SK-N-SH treated with all-trans-retinoic acid at 6 μM for 48 hours (cell line): ENCODE results near the gene ATP2B3.

Source experiments
- ATAC-seq: fragments of 200-7000 bp; cut with Tn5 transposase; 3 replicates; pipeline ENCODE4 v1.9.1; 2020; ENCODE audit warnings: mild to moderate bottlenecking, moderate library complexity
- BACH2 ChIP-seq: fragments of 250-450 bp; sonication (Bioruptor Pico); IDR thresholded peaks from 2 replicates; pipeline ENCODE4 v1.9.0; 2021; ENCODE audit warnings: mild to moderate bottlenecking, borderline replicate concordance
- CREB5 ChIP-seq: fragments of 250-450 bp; sonication (Bioruptor Pico); IDR thresholded peaks from 2 replicates; pipeline ENCODE4 v1.5.1; 2020; ENCODE audit warnings: low read depth, mild to moderate bottlenecking, moderate library complexity
- CSDC2 ChIP-seq: fragments of 250-450 bp; sonication (Bioruptor Pico); IDR thresholded peaks from 2 replicates; pipeline ENCODE4 v1.5.0; 2020; ENCODE audit warnings: mild to moderate bottlenecking, moderate library complexity
- CSRNP3 ChIP-seq: fragments of 250-450 bp; sonication (Bioruptor Pico); IDR thresholded peaks from 2 replicates; pipeline ENCODE4 v1.5.1; 2021; ENCODE audit warnings: mild to moderate bottlenecking, moderate library complexity
- ESRRG ChIP-seq: fragments of 250-450 bp; sonication (Bioruptor Pico); IDR thresholded peaks from 2 replicates; pipeline ENCODE4 v1.6.1; 2021; ENCODE audit warnings: mild to moderate bottlenecking
- GLIS3 ChIP-seq: fragments of 250-450 bp; sonication (Bioruptor Pico); IDR thresholded peaks from 2 replicates; pipeline ENCODE4 v1.5.0; 2020; ENCODE audit warnings: mild to moderate bottlenecking, moderate library complexity
- ISL1 ChIP-seq: fragments of 250-450 bp; sonication (Bioruptor Pico); IDR thresholded peaks from 2 replicates; pipeline ENCODE4 v2.1.2; 2022; ENCODE audit warnings: mild to moderate bottlenecking, moderate library complexity
- OSR1 ChIP-seq: fragments of 250-450 bp; sonication (Bioruptor Pico); IDR thresholded peaks from 2 replicates; pipeline ENCODE4 v1.8.0; 2022; ENCODE audit warnings: moderate library complexity, mild to moderate bottlenecking, inconsistent platforms
- PATZ1 ChIP-seq: fragments of 250-450 bp; sonication (Bioruptor Pico); IDR thresholded peaks from 2 replicates; pipeline ENCODE4 v1.8.0; 2020; ENCODE audit warnings: mild to moderate bottlenecking, moderate library complexity, borderline replicate concordance
- PPARA ChIP-seq: fragments of 250-450 bp; sonication (Bioruptor Pico); IDR thresholded peaks from 2 replicates; pipeline ENCODE4 v1.5.0; 2020; ENCODE audit warnings: mild to moderate bottlenecking, borderline replicate concordance
- RARB ChIP-seq: fragments of 250-450 bp; sonication (Bioruptor Pico); IDR thresholded peaks from 2 replicates; pipeline ENCODE4 v1.8.0; 2021; ENCODE audit warnings: mild to moderate bottlenecking, moderate library complexity
- SNAI2 ChIP-seq: fragments of 250-450 bp; sonication (Bioruptor Pico); IDR thresholded peaks from 2 replicates; pipeline ENCODE4 v1.5.0; 2020; ENCODE audit warnings: mild to moderate bottlenecking, moderate library complexity
- TCF4 ChIP-seq: fragments of 250-450 bp; sonication (Bioruptor Pico); IDR thresholded peaks from 2 replicates; pipeline ENCODE4 v1.8.0; 2021; ENCODE audit warnings: mild to moderate bottlenecking, moderate library complexity, borderline replicate concordance
- TOX ChIP-seq: fragments of 250-450 bp; sonication (Bioruptor Pico); IDR thresholded peaks from 2 replicates; pipeline ENCODE4 v1.8.0; 2021; ENCODE audit warnings: mild to moderate bottlenecking, moderate library complexity, borderline replicate concordance
- TSHZ2 ChIP-seq: fragments of 250-450 bp; sonication (Bioruptor Pico); IDR thresholded peaks from 2 replicates; pipeline ENCODE4 v1.5.0; 2020; ENCODE audit warnings: mild to moderate bottlenecking, moderate library complexity
- ZC3H10 ChIP-seq: fragments of 250-450 bp; sonication (Bioruptor Pico); IDR thresholded peaks from 2 replicates; pipeline ENCODE4 v1.5.1; 2021; ENCODE audit warnings: mild to moderate bottlenecking, moderate library complexity
- ZFP3 ChIP-seq: fragments of 250-450 bp; sonication (Bioruptor Pico); IDR thresholded peaks from 2 replicates; pipeline ENCODE4 v1.5.0; 2020; ENCODE audit warnings: mild to moderate bottlenecking, moderate library complexity
- ZFP30 ChIP-seq: fragments of 450-650 bp; formaldehyde crosslinking; IDR thresholded peaks from 2 replicates; pipeline ENCODE4 v1.5.0; 2022; ENCODE audit warnings: mild to moderate bottlenecking, moderate library complexity
- ZNF70 ChIP-seq: fragments of 450-650 bp; formaldehyde crosslinking; IDR thresholded peaks from 2 replicates; pipeline ENCODE4 v1.5.0; 2020; ENCODE audit warnings: mild to moderate bottlenecking, moderate library complexity
- ZNF8 ChIP-seq: fragments of 450-650 bp; formaldehyde crosslinking; IDR thresholded peaks from 2 replicates; pipeline ENCODE4 v1.5.0; 2020; ENCODE audit warnings: mild to moderate bottlenecking, moderate library complexity
- TF ChIP-seq, protein P1 (sequence below): fragments of 250-450 bp; sonication (Bioruptor Pico); IDR thresholded peaks from 2 replicates; pipeline ENCODE4 v1.8.0; 2021; ENCODE audit warnings: low read depth, mild to moderate bottlenecking, moderate library complexity, borderline replicate concordance

ATP2B3 gene

DNA sequence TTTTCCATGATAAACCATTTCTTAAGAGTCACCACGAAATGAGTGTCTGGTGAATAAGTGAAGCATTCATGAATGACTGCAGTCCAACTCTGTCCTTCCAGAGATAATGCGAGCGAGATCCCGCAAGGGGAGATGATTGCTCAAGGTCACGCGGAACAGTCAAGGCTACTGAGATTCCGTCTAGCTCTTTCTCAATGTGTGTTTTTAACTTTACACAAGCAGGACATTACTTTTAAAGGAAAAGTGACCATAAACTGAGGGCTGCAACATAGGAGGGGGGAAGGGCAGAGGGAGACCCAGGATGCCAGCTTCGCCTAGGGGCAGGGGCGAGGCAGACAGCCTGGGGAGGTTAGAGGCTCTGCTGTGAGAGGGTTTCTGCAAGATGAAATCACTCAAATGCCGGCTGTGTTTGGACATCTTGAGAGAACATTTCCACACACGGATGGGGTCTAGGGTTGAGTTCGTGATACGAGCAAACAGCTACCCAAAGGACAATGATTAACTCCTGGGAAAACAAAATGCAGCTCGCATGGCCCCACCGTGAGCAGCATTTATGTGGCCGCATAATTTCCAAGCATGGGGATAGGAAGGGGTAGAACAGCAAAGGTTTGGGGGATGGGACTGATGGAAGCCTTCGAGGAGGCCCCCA lies 105.3 kb downstream of the ATP2B3 start:
- no peak for ATAC-seq
- no peak for TF ChIP-seq OSR1 (CRISPR knock-in tag)
- no peak for TF ChIP-seq ESRRG (CRISPR knock-in tag)
- no peak for TF ChIP-seq ZC3H10 (CRISPR knock-in tag)
- no peak for TF ChIP-seq ZNF70 (CRISPR knock-in tag)
- TF ChIP-seq RARB (CRISPR knock-in tag): no peak
- TF ChIP-seq ZNF8 (CRISPR knock-in tag): no peak
- TF ChIP-seq TSHZ2 (CRISPR knock-in tag): no peak
- no peak for TF ChIP-seq PPARA (CRISPR knock-in tag)
- TF ChIP-seq CREB5: no peak
- TF ChIP-seq SNAI2 (CRISPR knock-in tag): no peak

DNA sequence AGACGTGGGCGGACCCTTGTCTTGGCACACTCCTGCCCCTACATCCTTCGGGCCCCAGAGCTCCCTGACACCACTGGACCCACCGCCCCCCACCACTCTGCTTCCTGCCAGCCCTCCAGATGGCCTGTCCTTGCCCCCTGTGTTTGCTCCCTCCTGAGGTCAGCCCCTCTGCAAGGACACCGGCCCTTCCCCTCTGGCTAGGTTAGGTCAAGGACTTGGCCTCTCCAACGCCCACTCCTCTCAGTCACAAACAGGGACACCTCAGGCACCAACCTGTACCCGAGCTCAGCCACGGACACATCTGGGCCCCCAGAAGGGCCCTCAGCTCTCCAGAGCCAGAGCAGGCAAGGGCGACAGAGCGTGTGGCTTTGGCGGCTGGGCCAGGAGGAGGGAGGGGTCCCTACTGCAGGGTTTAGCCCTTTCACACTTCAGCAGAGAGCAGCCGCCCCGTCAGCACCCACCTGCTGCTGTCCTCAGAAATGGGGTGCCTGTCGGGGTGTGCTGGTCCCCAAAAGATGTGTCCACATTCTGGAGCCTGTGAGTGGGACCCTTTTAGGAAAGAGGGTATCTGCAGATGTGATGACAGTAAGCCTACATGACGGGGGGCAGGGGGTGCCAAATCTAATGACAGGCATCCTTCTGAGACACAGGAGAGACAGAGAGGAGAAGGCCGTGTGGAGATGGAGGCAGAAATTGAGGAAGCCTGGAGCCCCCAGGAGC lies 106.0 kb downstream of the ATP2B3 start:
- TF ChIP-seq PPARA (CRISPR knock-in tag): no peak
- no peak for TF ChIP-seq CSRNP3 (CRISPR knock-in tag)
- TF ChIP-seq ISL1 (CRISPR knock-in tag): no peak
- TF ChIP-seq RARB (CRISPR knock-in tag): no peak
- no peak for TF ChIP-seq TOX (CRISPR knock-in tag)
- TF ChIP-seq TCF4 (CRISPR knock-in tag): no peak
- TF ChIP-seq, protein P1, sequence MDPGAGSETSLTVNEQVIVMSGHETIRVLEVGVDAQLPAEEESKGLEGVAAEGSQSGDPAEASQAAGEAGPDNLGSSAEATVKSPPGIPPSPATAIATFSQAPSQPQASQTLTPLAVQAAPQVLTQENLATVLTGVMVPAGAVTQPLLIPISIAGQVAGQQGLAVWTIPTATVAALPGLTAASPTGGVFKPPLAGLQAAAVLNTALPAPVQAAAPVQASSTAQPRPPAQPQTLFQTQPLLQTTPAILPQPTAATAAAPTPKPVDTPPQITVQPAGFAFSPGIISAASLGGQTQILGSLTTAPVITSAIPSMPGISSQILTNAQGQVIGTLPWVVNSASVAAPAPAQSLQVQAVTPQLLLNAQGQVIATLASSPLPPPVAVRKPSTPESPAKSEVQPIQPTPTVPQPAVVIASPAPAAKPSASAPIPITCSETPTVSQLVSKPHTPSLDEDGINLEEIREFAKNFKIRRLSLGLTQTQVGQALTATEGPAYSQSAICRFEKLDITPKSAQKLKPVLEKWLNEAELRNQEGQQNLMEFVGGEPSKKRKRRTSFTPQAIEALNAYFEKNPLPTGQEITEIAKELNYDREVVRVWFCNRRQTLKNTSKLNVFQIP (CRISPR knock-in tag): no peak
- no peak for TF ChIP-seq BACH2 (CRISPR knock-in tag)
- TF ChIP-seq ZFP3 (CRISPR knock-in tag): no peak
- TF ChIP-seq TSHZ2 (CRISPR knock-in tag): no peak
- no peak for TF ChIP-seq PATZ1 (CRISPR knock-in tag)
- no peak for TF ChIP-seq GLIS3 (CRISPR knock-in tag)
- no peak for TF ChIP-seq ZFP30 (CRISPR knock-in tag)
- TF ChIP-seq SNAI2 (CRISPR knock-in tag): no peak
- TF ChIP-seq OSR1 (CRISPR knock-in tag): no peak
- TF ChIP-seq CREB5: no peak
- TF ChIP-seq ZNF8 (CRISPR knock-in tag): no peak
- TF ChIP-seq ZNF70 (CRISPR knock-in tag): no peak
- no peak for TF ChIP-seq CSDC2 (CRISPR knock-in tag)
- no peak for TF ChIP-seq ZC3H10 (CRISPR knock-in tag)
- no peak for ATAC-seq
